DOHH2 (cell line): Measurements from ENCODE around the gene KRT6B.

Source experiments
- H3F3A ChIP-seq: fragments of 200-600 bp; sonication (generic), shearing (Covaris generic); 2 replicates; pipeline ENCODE4 v1.6.0; 2016; ENCODE audit warnings: antibody characterized with exemption, mild to moderate bottlenecking; ENCODE audit not compliant: control insufficient read depth, insufficient read depth
- H3K27ac ChIP-seq: fragments of 200-600 bp; sonication (generic); 2 replicates; pipeline ENCODE4 v1.5.1; 2014; ENCODE audit warnings: low read depth, mild to moderate bottlenecking, low read length, moderate library complexity
- H3K27me3 ChIP-seq: fragments of 200-600 bp; sonication (generic); 2 replicates; pipeline ENCODE4 v1.6.1; 2014; ENCODE audit warnings: mild to moderate bottlenecking, low read length, mixed read lengths; ENCODE audit not compliant: control insufficient read depth
- H3K36me3 ChIP-seq: fragments of 200-600 bp; sonication (generic); 2 replicates; pipeline ENCODE4 v1.6.1; 2014; ENCODE audit warnings: mild to moderate bottlenecking, low read length, moderate library complexity, mixed read lengths; ENCODE audit not compliant: control insufficient read depth
- H3K4me1 ChIP-seq: fragments of 200-600 bp; sonication (generic); 2 replicates; pipeline ENCODE4 v1.6.1; 2014; ENCODE audit warnings: mild to moderate bottlenecking, low read length, mixed read lengths; ENCODE audit not compliant: control insufficient read depth
- H3K4me2 ChIP-seq: fragments of 200-600 bp; sonication (generic); 2 replicates; pipeline ENCODE4 v1.6.0; 2014; ENCODE audit warnings: mild to moderate bottlenecking, low read length, moderate library complexity
- H3K4me3 ChIP-seq: fragments of 200-600 bp; sonication (generic); 2 replicates; pipeline ENCODE4 v1.5.1; 2014; ENCODE audit warnings: mild to moderate bottlenecking, low read length, mixed read lengths
- H3K79me2 ChIP-seq: fragments of 200-600 bp; sonication (generic); 2 replicates; pipeline ENCODE4 v1.6.1; 2014; ENCODE audit warnings: mild to moderate bottlenecking, low read length, mixed read lengths; ENCODE audit not compliant: control insufficient read depth
- H3K9me2 ChIP-seq: fragments of 200-600 bp; sonication (generic); replicated peaks from 2 replicates; pipeline ENCODE4 v1.6.1; 2014; ENCODE audit warnings: mild to moderate bottlenecking, low read length, mixed read lengths; ENCODE audit not compliant: control insufficient read depth
- H3K9me3 ChIP-seq: fragments of 200-600 bp; sonication (generic); 2 replicates; pipeline ENCODE4 v1.6.1; 2014; ENCODE audit warnings: antibody characterized with exemption, low read length, mixed read lengths; ENCODE audit not compliant: control insufficient read depth, insufficient read depth
- H4K20me1 ChIP-seq: fragments of 200-600 bp; sonication (generic); 2 replicates; pipeline ENCODE4 v1.6.0; 2014; ENCODE audit warnings: low read depth, mild to moderate bottlenecking, antibody characterized with exemption, low read length, moderate library complexity; ENCODE audit not compliant: control insufficient read depth, insufficient read depth
- EZH2phosphoT487 ChIP-seq: fragments of 200-600 bp; sonication (generic); IDR thresholded peaks from 2 replicates; pipeline ENCODE4 v1.6.1; 2017; ENCODE audit warnings: borderline replicate concordance, mild to moderate bottlenecking, antibody characterized with exemption, low read length, moderate library complexity, mixed read lengths
- TF ChIP-seq, protein P1 (sequence below): fragments of 200-600 bp; sonication (generic); IDR thresholded peaks from one replicate; pipeline ENCODE4 v1.5.1; 2014; ENCODE audit warnings: antibody characterized with exemption, mild to moderate bottlenecking, low read depth, low read length; ENCODE audit not compliant: poor library complexity, severe bottlenecking

KRT6B gene

GRCh38 chr12:52436000-52436827 lies 15.7 kb downstream of the KRT6B start:
- Histone ChIP-seq H3K9me3 (no peaks in the 10 kb centered on the region), H3K4me3 (no peak overlapping the region), H3K9me2 (no peaks in the 10 kb centered on the region), H3K27me3 (no peaks in the 10 kb centered on the region), H4K20me1 (no peaks in the 10 kb centered on the region; the same call in 1 of the 2 replicates), H3K27ac (no peak overlapping the region), H3K79me2 (no peaks in the 10 kb centered on the region), H3K36me3 (no peaks in the 10 kb centered on the region), H3K4me2 (no peak overlapping the region), H3K4me1 (no peaks in the 10 kb centered on the region), H3F3A (no peaks in the 10 kb centered on the region)
- TF ChIP-seq, protein P1, sequence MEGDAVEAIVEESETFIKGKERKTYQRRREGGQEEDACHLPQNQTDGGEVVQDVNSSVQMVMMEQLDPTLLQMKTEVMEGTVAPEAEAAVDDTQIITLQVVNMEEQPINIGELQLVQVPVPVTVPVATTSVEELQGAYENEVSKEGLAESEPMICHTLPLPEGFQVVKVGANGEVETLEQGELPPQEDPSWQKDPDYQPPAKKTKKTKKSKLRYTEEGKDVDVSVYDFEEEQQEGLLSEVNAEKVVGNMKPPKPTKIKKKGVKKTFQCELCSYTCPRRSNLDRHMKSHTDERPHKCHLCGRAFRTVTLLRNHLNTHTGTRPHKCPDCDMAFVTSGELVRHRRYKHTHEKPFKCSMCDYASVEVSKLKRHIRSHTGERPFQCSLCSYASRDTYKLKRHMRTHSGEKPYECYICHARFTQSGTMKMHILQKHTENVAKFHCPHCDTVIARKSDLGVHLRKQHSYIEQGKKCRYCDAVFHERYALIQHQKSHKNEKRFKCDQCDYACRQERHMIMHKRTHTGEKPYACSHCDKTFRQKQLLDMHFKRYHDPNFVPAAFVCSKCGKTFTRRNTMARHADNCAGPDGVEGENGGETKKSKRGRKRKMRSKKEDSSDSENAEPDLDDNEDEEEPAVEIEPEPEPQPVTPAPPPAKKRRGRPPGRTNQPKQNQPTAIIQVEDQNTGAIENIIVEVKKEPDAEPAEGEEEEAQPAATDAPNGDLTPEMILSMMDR, result no peak
- TF ChIP-seq EZH2phosphoT487, result no peak

GRCh38 chr12:52435659-52435999 lies 16.3 kb downstream of the KRT6B start:
- TF ChIP-seq, protein P1, result no peak
- TF ChIP-seq EZH2phosphoT487, result no peak
- no peaks in the 10 kb centered on the region for H3K27me3 ChIP-seq
- H4K20me1 ChIP-seq, result no peaks in the 10 kb centered on the region; the same call in 1 of the 2 replicates
- H3K4me1 ChIP-seq, result no peaks in the 10 kb centered on the region
- H3K9me3 ChIP-seq, result no peaks in the 10 kb centered on the region
- H3F3A ChIP-seq, result no peaks in the 10 kb centered on the region
- H3K79me2 ChIP-seq, result no peaks in the 10 kb centered on the region
- H3K9me2 ChIP-seq, result no peaks in the 10 kb centered on the region
- no peak overlapping the region for H3K4me2 ChIP-seq
- no peak overlapping the region for H3K4me3 ChIP-seq
- no peak overlapping the region for H3K27ac ChIP-seq
- H3K36me3 ChIP-seq, result no peaks in the 10 kb centered on the region

GRCh38 chr12:52434760-52435530 lies 17.0 kb downstream of the KRT6B start:
- no peaks in the 10 kb centered on the region for H3K9me2 ChIP-seq
- no peaks in the 10 kb centered on the region for H3K9me3 ChIP-seq
- no peak overlapping the region for H3K4me2 ChIP-seq
- H3K4me1 ChIP-seq, result no peaks in the 10 kb centered on the region
- H3K4me3 ChIP-seq, result no peak overlapping the region
- no peaks in the 10 kb centered on the region; the same call in 1 of the 2 replicates for H4K20me1 ChIP-seq
- no peak overlapping the region for H3K27ac ChIP-seq
- no peaks in the 10 kb centered on the region for H3K79me2 ChIP-seq
- H3K27me3 ChIP-seq, result no peaks in the 10 kb centered on the region
- TF ChIP-seq, protein P1, result no peak
- no peak for TF ChIP-seq EZH2phosphoT487
- no peaks in the 10 kb centered on the region for H3F3A ChIP-seq
- no peaks in the 10 kb centered on the region for H3K36me3 ChIP-seq
